ENCODE results near the gene LAIR2. TPM values are rescaled to one million over a fixed set of nuclear protein-coding genes. Genes with fewer than 3 reads are reported as not detected.

The LAIR2 gene
- total and polyA plus RNA-seq, 2 experiments from 2014 or later: not detected

DNA sequence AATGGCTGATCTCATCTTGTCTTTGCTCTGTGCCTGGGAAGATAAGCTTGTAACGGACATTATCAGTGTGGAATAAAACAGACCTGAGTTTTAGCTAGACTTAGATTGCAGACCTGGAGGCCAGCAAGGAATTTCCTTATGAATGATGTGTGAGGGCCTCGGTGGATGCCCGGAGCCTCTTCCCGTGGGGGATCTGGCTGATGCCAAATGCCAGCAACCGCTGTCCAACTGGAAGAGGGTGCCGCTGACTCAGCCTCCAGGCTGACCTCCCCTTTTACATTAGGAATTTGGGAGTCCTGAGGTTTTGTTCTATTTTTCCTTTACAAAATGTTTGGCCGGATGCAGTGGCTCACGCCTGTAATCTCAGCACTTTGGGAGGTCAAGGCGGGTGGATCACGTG is 51.4 kb downstream of the LAIR2 start (continued):
- TF ChIP-seq JUNB (IDR thresholded peaks at IDR 0.05; ENCODE audit: unreplicated experiment): no peak
- no peak for TF ChIP-seq ZNF114 (CRISPR knock-in tag; IDR thresholded peaks at IDR 0.05)
- TF ChIP-seq, protein P1, sequence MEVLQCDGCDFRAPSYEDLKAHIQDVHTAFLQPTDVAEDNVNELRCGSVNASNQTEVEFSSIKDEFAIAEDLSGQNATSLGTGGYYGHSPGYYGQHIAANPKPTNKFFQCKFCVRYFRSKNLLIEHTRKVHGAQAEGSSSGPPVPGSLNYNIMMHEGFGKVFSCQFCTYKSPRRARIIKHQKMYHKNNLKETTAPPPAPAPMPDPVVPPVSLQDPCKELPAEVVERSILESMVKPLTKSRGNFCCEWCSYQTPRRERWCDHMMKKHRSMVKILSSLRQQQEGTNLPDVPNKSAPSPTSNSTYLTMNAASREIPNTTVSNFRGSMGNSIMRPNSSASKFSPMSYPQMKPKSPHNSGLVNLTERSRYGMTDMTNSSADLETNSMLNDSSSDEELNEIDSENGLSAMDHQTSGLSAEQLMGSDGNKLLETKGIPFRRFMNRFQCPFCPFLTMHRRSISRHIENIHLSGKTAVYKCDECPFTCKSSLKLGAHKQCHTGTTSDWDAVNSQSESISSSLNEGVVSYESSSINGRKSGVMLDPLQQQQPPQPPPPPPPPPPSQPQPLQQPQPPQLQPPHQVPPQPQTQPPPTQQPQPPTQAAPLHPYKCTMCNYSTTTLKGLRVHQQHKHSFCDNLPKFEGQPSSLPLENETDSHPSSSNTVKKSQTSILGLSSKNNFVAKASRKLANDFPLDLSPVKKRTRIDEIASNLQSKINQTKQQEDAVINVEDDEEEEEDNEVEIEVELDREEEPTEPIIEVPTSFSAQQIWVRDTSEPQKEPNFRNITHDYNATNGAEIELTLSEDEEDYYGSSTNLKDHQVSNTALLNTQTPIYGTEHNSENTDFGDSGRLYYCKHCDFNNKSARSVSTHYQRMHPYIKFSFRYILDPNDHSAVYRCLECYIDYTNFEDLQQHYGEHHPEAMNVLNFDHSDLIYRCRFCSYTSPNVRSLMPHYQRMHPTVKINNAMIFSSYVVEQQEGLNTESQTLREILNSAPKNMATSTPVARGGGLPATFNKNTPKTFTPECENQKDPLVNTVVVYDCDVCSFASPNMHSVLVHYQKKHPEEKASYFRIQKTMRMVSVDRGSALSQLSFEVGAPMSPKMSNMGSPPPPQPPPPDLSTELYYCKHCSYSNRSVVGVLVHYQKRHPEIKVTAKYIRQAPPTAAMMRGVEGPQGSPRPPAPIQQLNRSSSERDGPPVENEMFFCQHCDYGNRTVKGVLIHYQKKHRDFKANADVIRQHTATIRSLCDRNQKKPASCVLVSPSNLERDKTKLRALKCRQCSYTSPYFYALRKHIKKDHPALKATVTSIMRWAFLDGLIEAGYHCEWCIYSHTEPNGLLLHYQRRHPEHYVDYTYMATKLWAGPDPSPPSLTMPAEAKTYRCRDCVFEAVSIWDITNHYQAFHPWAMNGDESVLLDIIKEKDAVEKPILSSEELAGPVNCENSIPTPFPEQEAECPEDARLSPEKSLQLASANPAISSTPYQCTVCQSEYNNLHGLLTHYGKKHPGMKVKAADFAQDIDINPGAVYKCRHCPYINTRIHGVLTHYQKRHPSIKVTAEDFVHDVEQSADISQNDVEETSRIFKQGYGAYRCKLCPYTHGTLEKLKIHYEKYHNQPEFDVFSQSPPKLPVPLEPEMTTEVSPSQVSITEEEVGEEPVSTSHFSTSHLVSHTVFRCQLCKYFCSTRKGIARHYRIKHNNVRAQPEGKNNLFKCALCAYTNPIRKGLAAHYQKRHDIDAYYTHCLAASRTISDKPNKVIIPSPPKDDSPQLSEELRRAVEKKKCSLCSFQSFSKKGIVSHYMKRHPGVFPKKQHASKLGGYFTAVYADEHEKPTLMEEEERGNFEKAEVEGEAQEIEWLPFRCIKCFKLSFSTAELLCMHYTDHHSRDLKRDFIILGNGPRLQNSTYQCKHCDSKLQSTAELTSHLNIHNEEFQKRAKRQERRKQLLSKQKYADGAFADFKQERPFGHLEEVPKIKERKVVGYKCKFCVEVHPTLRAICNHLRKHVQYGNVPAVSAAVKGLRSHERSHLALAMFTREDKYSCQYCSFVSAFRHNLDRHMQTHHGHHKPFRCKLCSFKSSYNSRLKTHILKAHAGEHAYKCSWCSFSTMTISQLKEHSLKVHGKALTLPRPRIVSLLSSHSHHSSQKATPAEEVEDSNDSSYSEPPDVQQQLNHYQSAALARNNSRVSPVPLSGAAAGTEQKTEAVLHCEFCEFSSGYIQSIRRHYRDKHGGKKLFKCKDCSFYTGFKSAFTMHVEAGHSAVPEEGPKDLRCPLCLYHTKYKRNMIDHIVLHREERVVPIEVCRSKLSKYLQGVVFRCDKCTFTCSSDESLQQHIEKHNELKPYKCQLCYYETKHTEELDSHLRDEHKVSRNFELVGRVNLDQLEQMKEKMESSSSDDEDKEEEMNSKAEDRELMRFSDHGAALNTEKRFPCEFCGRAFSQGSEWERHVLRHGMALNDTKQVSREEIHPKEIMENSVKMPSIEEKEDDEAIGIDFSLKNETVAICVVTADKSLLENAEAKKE (CRISPR knock-in tag; IDR thresholded peaks at IDR 0.05): no peak
- no peak for TF ChIP-seq EZH2 (IDR thresholded peaks at IDR 0.05; ENCODE audit: low read depth, unreplicated experiment)

DNA sequence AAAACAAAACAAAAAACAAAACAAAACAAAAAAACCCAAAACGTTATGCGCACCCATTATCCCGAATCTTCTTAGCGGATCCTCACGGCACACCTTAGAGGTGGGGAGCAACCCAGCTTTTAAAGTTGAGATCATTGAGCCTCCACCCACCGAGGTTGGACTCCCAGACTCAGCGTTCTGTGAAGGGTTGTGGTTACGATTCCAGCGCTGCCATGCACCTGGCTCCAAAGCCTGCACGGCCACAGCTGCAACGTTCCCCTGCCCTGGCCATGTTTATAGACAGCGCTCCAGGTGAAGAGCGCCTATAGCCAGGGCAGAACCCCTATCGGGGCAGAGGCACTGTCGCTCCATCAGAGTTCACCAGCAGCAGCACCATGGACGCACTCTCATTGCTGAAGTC is 52.3 kb downstream of the LAIR2 start:
- Mint-ChIP-seq H3K36me3 (ENCODE audit: low read depth) (peaks cover 31% of the 10 kb centered on the region), H3K9me3 (peaks cover 90% of the 10 kb centered on the region)
- H3K4me2 ChIP-seq: no peak overlapping the region

More for the DNA sequence above, 52.3 kb downstream of the LAIR2 start:
- H3K4me3 ChIP-seq: no peak overlapping the region
- Mint-ChIP-seq H3K27me3 (ENCODE audit: insufficient read depth, low read depth, poor library complexity) (peaks cover 3% of the 10 kb centered on the region), H3K4me3 (no peak overlapping the region), H3K27ac (no peak overlapping the region), H3K4me1 (no peaks in the 10 kb centered on the region)
- no peaks in the 10 kb centered on the region for H3F3A ChIP-seq (replicated peaks; ENCODE audit: low read depth)
- H2AFZ ChIP-seq: no peak overlapping the region
- H4K20me1 ChIP-seq (replicated peaks; ENCODE audit: insufficient read depth): no peaks in the 10 kb centered on the region
- no peaks in the 10 kb centered on the region for H3K36me3 ChIP-seq (ENCODE audit: insufficient read depth)
- H3K4me1 ChIP-seq (ENCODE audit: insufficient read depth): no peaks in the 10 kb centered on the region
- ATAC-seq: no peak
- no peaks in the 10 kb centered on the region for H3K27me3 ChIP-seq (ENCODE audit: insufficient read depth)
- H3K79me2 ChIP-seq (replicated peaks; ENCODE audit: insufficient read depth): no peaks in the 10 kb centered on the region
- H3K9me2 ChIP-seq (ENCODE audit: insufficient read depth): no peaks in the 10 kb centered on the region
- TF ChIP-seq EZH2 (IDR thresholded peaks at IDR 0.05; ENCODE audit: low read depth, unreplicated experiment) (no peak), ZNF331 (CRISPR knock-in tag; IDR thresholded peaks at IDR 0.05; ENCODE audit: low read depth) (no peak), NANOG (IDR thresholded peaks at IDR 0.05; ENCODE audit: borderline replicate concordance) (no peak), EZH2phosphoT487 (IDR thresholded peaks at IDR 0.05; ENCODE audit: unreplicated experiment) (no peak)
- no peak overlapping the region for H3K27ac ChIP-seq (ENCODE audit: low read depth)
- DNase-seq (ENCODE audit: low spot score): no peak
